ENCODE measurements around the gene TYW1B.

DNA sequence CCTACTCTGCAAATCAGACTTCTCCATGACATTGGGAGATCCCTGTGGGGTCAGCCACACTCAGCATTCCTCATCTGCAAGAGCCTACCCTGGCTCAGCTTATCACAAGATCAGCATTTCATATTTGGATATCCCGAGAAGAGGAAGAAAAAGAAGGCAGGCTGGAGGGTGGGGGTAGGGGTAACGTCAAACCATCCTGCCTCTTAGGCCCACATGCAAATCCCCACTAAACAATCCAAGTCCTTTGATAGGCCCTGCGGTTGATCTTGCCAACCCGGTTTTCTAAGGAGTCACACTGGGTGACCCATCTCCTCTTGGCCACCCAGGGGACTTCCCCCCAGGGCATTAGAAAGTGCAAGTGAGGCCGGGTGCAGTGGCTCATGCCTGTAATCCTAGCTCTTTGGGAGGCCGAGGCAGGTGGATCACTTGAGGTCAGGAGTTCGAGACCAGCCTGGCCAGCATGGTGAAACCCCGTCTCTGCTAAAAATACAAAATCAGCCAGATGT is 287.8 kb downstream of the TYW1B start:
- TF ChIP-seq, protein P1, sequence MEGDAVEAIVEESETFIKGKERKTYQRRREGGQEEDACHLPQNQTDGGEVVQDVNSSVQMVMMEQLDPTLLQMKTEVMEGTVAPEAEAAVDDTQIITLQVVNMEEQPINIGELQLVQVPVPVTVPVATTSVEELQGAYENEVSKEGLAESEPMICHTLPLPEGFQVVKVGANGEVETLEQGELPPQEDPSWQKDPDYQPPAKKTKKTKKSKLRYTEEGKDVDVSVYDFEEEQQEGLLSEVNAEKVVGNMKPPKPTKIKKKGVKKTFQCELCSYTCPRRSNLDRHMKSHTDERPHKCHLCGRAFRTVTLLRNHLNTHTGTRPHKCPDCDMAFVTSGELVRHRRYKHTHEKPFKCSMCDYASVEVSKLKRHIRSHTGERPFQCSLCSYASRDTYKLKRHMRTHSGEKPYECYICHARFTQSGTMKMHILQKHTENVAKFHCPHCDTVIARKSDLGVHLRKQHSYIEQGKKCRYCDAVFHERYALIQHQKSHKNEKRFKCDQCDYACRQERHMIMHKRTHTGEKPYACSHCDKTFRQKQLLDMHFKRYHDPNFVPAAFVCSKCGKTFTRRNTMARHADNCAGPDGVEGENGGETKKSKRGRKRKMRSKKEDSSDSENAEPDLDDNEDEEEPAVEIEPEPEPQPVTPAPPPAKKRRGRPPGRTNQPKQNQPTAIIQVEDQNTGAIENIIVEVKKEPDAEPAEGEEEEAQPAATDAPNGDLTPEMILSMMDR (IDR thresholded peaks at IDR 0.05) = no peak
- no peak for TF ChIP-seq POLR2A (IDR thresholded peaks at IDR 0.05)
